Cardiac muscle cell (in vitro differentiated cells and primary cell): ENCODE measurements around the gene TTC21B. TPM values are rescaled to one million over a fixed set of nuclear protein-coding genes. Genes with fewer than 3 reads are reported as not detected.

Experiments
- DNase-seq, 2 donors: peaks; one replicate each; pipeline versions ENCODE4 v3.0.0 to v3.0.0-alpha.2; 2010 to 2017; ENCODE audit warnings: low read depth in 1 of 2, low spot score in 1 of 2
- H3K27ac ChIP-seq: fragments of 200-600 bp; sonication (generic); 2 replicates; pipeline ENCODE4 v1.5.1; 2016
- H3K27me3 ChIP-seq: fragments of 200-600 bp; sonication (generic); 2 replicates; pipeline ENCODE4 v1.6.0; 2016; ENCODE audit warnings: control low read depth
- H3K36me3 ChIP-seq: fragments of 200-600 bp; sonication (generic); 2 replicates; pipeline ENCODE4 v1.5.1; 2016; ENCODE audit warnings: control low read depth
- H3K4me1 ChIP-seq: fragments of 200-600 bp; sonication (generic); 2 replicates; pipeline ENCODE4 v1.8.1; 2017; ENCODE audit warnings: low read depth, mild to moderate bottlenecking, mixed run types
- H3K4me3 ChIP-seq: fragments of 200-600 bp; sonication (generic); 2 replicates; pipeline ENCODE4 v1.5.1; 2016; ENCODE audit warnings: mild to moderate bottlenecking
- H3K9me3 ChIP-seq: fragments of 200-600 bp; sonication (generic); 2 replicates; pipeline ENCODE4 v1.5.1; 2017; ENCODE audit warnings: low read depth, mild to moderate bottlenecking, control low read depth
- CTCF ChIP-seq: IDR thresholded peaks from 2 replicates; pipeline ENCODE4 v1.5.1; 2012; ENCODE audit warnings: low read depth, mild to moderate bottlenecking, low read length
- polyA plus RNA-seq: library from polyadenylated mRNA; unstranded; fragments of >200 nt; fragmentation: Nextera tagmentation; extraction: Ambion mirVana; gene quantifications from 2 replicates; pipeline ENCODE4 v1.2.1, GENCODE V29; 2016
- total RNA-seq: library from RNA; depleted of rRNA; stranded (reverse); fragments of >200 nt; gene quantifications from 2 replicates; pipeline ENCODE4 v1.2.3, GENCODE V29; 2016

TTC21B gene
- total and polyA plus RNA-seq, 2 experiments from 2014 or later, result 14.0 to 30.1 TPM

- Histone ChIP-seq H3K4me3 (no peak overlapping the region), H3K4me1 (no peaks in the 10 kb centered on the region), H3K27me3 (no peaks in the 10 kb centered on the region), H3K27ac (no peak overlapping the region), H3K36me3 (no peaks in the 10 kb centered on the region), H3K9me3 (no peaks in the 10 kb centered on the region)
- TF ChIP-seq CTCF, result no peak
- DNase-seq, result no peak
These were observed 17.1 kb upstream of the TTC21B start for GRCh38 chr2:165970663-165971062.

- Histone ChIP-seq H3K4me3 (no peak overlapping the region), H3K36me3 (no peaks in the 10 kb centered on the region), H3K27me3 (no peaks in the 10 kb centered on the region), H3K4me1 (no peaks in the 10 kb centered on the region), H3K9me3 (no peaks in the 10 kb centered on the region), H3K27ac (no peak overlapping the region)
- peak in 1 of 2 donors; percentile 4 for DNase-seq
- no peak for TF ChIP-seq CTCF
These were observed 15.7 kb upstream of the TTC21B start for GRCh38 chr2:165969227-165969626.

- H3K27ac ChIP-seq, result no peak overlapping the region
- H3K9me3 ChIP-seq, result no peaks in the 10 kb centered on the region
- no peaks in the 10 kb centered on the region for H3K4me1 ChIP-seq
- H3K36me3 ChIP-seq, result no peaks in the 10 kb centered on the region
- no peak for DNase-seq
- H3K4me3 ChIP-seq, result no peak overlapping the region
- H3K27me3 ChIP-seq, result no peaks in the 10 kb centered on the region
- no peak for TF ChIP-seq CTCF
These were observed 14.2 kb upstream of the TTC21B start for GRCh38 chr2:165967746-165968145.

GRCh38 chr2:165961818-165962217 is 8.2 kb upstream of the TTC21B start:
- Histone ChIP-seq H3K4me3 (no peak overlapping the region), H3K36me3 (no peaks in the 10 kb centered on the region), H3K27ac (no peak overlapping the region), H3K9me3 (no peaks in the 10 kb centered on the region), H3K4me1 (no peaks in the 10 kb centered on the region), H3K27me3 (no peaks in the 10 kb centered on the region)
- no peak for DNase-seq
- TF ChIP-seq CTCF, result no peak

GRCh38 chr2:165959371-165959770 is 5.8 kb upstream of the TTC21B start:
- H3K9me3 ChIP-seq, result no peaks in the 10 kb centered on the region
- no peak for TF ChIP-seq CTCF
- H3K36me3 ChIP-seq, result no peaks in the 10 kb centered on the region
- H3K27me3 ChIP-seq, result no peaks in the 10 kb centered on the region
- H3K4me1 ChIP-seq, result peaks cover 3% of the 10 kb centered on the region
- DNase-seq, result no peak
- H3K27ac ChIP-seq, result no peak overlapping the region
- no peak overlapping the region for H3K4me3 ChIP-seq
